ENCODE results near the gene RYR2.

RYR2 gene

DNA sequence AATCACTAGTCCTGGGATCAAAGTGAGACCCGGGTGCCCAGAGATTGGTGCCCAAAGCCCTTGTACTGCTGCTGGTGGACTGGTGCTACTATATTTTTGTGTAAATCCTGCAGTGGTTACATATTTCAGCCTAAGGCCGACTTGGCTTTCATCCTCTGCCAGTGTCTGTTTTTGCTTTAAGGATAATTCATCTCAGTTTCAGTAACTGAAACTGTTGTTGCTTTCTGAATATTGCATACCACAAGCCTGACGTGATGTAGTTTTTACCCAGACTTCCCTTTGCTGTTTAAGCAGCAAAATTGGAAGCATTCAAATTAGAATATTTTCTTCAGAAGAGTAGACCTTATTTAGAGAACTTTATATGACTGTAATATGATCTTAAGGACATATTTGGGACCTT lies 341.8 kb downstream of the RYR2 start:
- H3K4me3 ChIP-seq: peak overlapping the region; percentile 26
- peak overlapping the region; percentile 69 to 81 for H3K27ac ChIP-seq

DNA sequence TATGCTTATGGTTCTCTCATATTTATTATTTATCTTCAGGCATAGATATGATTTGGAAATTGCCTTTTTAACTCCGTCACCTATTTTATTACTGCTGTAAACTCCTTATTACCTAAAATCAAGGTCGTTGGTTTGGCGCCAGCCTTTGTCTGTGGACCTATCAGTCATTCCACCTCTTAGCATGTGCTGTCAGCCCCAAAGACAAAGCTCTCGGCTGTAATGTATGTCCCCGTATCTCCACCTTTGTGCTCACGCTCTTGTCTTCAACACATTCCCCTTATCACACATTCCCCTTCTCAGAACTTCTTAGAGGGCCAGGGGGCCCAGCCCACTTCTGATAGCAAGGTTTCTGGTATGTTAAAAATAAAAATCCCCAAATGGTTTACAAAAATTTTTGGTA lies 342.2 kb downstream of the RYR2 start:
- DNase-seq (ENCODE audit: low spot score): no peak
- Histone ChIP-seq H3K27ac (peak overlapping the region; percentile 21 to 81), H3K4me3 (no peak overlapping the region)
- TF ChIP-seq, protein P1, sequence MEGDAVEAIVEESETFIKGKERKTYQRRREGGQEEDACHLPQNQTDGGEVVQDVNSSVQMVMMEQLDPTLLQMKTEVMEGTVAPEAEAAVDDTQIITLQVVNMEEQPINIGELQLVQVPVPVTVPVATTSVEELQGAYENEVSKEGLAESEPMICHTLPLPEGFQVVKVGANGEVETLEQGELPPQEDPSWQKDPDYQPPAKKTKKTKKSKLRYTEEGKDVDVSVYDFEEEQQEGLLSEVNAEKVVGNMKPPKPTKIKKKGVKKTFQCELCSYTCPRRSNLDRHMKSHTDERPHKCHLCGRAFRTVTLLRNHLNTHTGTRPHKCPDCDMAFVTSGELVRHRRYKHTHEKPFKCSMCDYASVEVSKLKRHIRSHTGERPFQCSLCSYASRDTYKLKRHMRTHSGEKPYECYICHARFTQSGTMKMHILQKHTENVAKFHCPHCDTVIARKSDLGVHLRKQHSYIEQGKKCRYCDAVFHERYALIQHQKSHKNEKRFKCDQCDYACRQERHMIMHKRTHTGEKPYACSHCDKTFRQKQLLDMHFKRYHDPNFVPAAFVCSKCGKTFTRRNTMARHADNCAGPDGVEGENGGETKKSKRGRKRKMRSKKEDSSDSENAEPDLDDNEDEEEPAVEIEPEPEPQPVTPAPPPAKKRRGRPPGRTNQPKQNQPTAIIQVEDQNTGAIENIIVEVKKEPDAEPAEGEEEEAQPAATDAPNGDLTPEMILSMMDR (IDR thresholded peaks at IDR 0.05): no peak

More for the DNA sequence above, 341.8 kb downstream of the RYR2 start:
- TF ChIP-seq, protein P1 (IDR thresholded peaks at IDR 0.05): no peak
- DNase-seq (ENCODE audit: low spot score): no peak

DNA sequence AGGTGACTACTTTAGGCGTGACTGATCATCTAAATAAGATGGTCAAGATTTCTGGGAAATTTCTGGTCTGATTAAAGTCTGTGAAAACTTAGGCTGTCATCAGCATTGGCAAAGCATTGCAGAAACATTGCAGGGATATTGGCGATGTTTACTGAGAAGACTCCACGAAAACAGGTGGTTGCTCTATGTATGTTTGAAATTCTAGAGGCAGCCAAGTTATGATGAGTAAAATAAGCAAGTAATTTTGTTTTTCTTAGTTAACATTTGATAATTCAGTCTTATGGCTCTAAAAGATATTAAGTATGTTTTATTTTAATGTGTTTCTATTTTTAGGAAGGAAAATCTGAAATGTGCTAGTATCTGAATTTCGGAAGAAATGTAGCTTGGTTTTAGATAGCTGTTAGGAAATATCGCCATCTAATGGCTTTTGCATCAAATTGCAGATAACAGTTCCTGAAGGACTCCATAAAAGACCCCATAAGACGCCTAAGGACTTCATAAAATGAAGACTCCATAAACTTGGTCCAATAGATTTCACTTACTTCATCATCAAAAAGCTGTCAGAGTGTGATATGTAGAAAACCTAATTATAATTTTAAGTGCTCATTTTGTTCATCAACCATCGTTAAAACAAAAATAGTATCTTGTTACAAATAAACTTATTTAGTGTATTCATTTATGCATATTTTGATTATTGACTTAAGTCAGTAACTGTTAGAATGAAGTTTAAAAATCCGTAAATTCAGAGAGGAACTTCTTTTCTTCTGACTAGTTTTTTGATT lies 344.6 kb downstream of the RYR2 start:
- Histone ChIP-seq H3K27ac (peak overlapping the region; percentile 15 to 36), H3K4me3 (no peak overlapping the region)
- no peak for DNase-seq (ENCODE audit: low spot score)
- TF ChIP-seq, protein P1 (IDR thresholded peaks at IDR 0.05): peak; percentile 63

DNA sequence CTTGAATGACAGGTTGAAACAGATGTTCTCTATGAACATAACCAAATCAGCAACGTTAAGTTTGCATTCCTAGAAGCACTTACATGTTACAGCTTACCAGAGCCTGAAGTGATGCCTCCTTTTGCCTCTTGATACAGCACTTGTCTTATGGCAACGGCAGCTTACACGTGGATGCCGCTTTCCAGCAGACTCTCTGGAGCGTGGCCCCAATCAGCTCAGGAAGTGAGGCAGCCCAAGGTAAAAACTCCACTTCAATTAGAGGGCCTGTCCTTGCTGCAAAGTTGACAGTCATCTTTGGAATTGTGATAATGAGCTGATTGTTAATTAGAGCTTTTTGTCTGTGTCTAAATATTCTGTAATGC lies 345.1 kb downstream of the RYR2 start:
- no peak overlapping the region for H3K4me3 ChIP-seq
- H3K27ac ChIP-seq: no peak overlapping the region
- TF ChIP-seq, protein P1 (IDR thresholded peaks at IDR 0.05): no peak
- no peak for DNase-seq (ENCODE audit: low spot score)

DNA sequence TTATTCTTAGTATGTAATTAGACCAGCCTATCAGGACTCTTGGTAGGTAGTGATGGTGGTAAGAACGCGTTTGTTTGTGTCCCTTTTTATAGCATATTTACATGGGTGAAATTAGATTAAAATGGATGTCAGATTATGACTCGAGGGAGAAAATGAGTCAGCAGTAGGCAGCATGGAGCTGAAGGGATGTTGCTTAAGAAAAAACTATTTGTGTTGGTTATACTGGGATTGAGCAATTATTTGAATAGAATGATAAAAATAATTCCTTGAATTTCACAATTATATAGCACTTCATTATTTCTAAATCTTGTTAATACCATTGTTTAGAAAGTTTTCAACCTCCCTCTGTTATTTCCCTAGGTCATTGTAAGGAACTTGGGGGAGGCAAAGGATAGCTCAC lies 348.8 kb downstream of the RYR2 start:
- TF ChIP-seq, protein P1 (IDR thresholded peaks at IDR 0.05): no peak
- DNase-seq (ENCODE audit: low spot score): no peak
- peak overlapping the region; percentile 2 to 33 for H3K27ac ChIP-seq
- no peak overlapping the region for H3K4me3 ChIP-seq

DNA sequence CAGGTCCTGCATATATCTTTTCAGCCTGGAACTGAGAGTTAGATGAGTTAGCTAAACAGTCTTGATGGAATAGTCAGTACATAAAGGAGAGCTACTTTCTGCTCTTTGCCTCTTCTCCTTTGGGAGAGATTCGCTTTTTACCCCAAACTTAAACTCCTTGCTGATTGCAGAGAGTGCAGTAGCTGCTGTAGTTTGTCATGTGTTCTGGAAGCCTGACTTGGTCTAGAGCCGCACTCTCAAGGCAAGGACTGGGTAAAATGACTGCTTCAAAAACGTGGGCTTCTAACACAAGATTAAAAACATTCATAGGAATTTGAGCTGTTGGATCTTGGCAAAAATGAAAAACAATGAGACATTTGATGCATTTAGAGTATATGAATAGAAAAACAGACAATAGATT lies 351.6 kb downstream of the RYR2 start:
- no peak for DNase-seq (ENCODE audit: low spot score)
- Histone ChIP-seq H3K4me3 (no peak overlapping the region), H3K27ac (no peak overlapping the region)
- TF ChIP-seq, protein P1 (IDR thresholded peaks at IDR 0.05): no peak

DNA sequence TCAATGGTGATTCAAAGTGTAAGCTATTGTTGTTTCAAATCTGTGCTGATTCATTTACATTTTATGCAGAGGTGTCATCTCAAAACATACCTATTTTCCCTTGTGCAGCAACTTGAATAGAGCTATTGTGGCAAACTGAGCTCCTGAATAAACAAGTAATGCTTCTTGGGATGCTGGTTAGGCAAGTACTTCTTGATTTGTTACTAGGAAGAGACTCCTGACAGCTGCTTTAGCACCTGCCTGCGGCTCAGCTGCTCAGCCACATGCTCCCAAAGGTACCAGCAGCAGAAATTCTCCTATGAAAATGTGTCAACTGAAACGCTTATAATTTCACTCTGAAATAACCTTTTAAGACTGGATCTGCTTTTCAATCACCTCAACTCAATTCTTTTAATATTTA lies 352.3 kb downstream of the RYR2 start:
- DNase-seq (ENCODE audit: low spot score): no peak
- no peak overlapping the region for H3K27ac ChIP-seq
- no peak overlapping the region for H3K4me3 ChIP-seq
- TF ChIP-seq, protein P1 (IDR thresholded peaks at IDR 0.05): no peak
